ELR (cell line): ENCODE measurements around the gene PELI3.

Experiments used
- DNase-seq: peaks from one replicate; pipeline ENCODE4 v3.0.0-alpha.2; 2015; ENCODE audit warnings: low read depth

PELI3 gene

GRCh38 chr11:66475349-66476172 lies 8.9 kb downstream of the PELI3 start:
- DNase-seq, result no peak

GRCh38 chr11:66476173-66476840 lies 9.6 kb downstream of the PELI3 start:
- DNase-seq, result no peak

- DNase-seq, result no peak
Measured at GRCh38 chr11:66476841-66477251, 10.1 kb downstream of the PELI3 start.

DNA sequence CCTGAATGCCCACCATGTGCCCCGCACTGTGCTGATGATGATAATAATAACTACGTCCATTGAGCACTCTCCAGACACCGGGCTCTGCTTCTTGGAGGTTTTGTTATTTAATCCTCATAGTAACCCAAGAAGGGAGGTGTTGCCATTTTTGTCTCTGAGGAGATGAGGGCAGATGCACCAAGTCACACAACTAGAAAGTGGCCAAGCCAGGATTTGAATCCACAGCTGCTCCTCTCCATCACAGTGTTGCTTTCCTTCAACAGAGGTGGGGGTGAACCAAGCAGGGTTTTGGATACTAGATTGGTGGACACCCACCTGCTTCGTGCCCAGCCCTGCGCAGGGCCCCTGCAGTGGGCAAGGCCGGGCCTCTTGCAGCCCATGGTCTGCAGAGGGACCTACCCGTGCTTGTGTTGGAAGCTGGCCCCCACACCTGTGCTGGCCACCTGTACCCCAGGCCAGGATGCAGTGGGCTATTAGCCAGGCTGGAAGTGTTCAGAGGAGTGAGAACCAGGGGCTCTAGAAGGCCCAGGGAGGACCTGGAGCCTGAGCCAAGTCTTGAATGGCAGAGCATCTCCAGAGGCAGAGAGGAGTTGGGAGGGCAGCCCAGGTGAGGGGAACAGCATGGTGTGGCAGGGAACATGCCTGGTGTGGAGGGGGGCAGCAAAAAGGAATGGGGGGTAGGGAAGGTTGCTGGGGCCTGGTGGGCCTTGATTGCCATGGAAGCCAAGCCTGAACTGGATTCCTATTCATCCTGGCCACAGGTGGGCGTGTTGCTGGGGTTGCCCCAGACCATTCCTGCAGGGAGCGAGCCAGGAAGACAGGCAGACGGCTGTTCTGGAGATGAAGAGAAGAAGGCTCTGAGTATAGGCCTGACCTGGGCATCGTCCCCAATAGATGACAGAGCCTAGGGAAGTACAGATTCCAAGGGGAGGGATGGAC lies 10.8 kb downstream of the PELI3 start:
- no peak for DNase-seq

DNA sequence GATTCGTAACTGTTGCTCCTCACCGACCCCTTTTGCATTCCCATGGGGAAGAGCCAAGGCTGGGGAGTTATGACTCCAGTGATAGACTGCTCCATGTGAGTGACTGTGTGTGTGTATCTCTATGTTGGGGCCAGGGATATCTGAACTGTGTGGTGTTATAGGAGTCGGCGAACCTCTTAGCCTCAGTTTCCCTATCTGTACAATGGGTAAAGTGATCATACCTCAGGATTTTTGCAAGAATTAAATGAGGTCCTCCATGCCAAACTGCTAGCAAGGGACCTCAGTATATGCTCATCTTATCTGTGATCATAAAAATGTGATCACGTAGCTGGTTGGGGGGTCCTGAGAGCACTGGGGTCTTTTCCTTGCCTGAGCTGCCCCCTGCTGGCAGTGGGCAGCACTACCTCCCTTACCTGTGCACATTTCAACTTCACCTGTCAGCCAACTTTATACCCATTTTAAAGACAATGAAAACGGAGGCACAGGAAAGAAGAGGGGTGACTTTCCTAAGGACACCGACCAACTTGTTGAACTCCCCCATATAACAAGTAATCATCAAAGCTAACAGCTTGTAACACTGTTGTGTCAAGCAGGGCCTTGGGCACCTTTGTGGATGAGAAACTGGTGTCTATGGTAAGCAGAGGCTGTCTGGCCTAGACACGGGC lies 12.2 kb downstream of the PELI3 start:
- DNase-seq, result peak; percentile 30

DNA sequence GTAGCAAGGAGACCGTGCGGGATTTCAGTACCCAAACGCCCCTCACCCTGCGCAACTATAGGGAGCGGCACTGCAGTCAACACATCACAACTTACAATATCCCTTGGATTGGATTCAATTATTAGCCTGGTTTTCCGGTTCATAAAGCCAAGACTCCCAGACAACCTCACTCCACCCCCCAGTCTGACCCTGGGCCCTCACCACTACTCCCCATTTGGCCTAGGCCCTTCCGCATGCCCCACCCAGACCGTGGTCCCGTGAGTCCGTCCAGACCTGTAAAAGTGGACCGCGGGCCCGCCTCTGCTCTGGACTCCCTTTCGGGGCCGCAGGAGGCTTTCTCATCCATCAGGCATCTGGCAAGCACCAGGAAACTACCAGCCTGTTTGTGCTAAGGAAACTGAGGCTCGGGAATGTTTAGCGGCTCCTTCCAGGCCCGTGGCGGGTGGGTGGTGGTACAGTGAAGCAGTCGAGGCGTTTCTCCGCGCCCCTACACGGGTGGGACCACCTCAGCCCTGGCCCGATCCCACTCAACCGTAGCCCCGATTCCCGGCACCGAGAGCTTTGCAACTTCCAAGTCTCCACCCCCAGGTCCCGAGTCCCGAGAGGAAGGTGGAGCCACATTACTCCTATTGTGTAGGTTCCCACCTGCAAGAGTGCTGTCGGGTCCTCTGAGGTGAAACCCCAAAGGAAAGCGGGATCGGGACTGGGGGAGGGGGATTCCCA lies 12.8 kb downstream of the PELI3 start:
- DNase-seq, result peak; percentile 67

- DNase-seq, result peak; percentile 97
Measured at GRCh38 chr11:66480117-66480938, 13.6 kb downstream of the PELI3 start, which contains the start of gene DPP3. TSS of gene DPP3 (plus strand) at chr11:66480434. CDS start at chr11:66482201, 1,767 bp downstream.

- DNase-seq, result no peak
Measured at GRCh38 chr11:66484806-66485380, 18.2 kb downstream of the PELI3 start.

GRCh38 chr11:66488957-66489356 lies 22.3 kb downstream of the PELI3 start:
- DNase-seq, result no peak

DNA sequence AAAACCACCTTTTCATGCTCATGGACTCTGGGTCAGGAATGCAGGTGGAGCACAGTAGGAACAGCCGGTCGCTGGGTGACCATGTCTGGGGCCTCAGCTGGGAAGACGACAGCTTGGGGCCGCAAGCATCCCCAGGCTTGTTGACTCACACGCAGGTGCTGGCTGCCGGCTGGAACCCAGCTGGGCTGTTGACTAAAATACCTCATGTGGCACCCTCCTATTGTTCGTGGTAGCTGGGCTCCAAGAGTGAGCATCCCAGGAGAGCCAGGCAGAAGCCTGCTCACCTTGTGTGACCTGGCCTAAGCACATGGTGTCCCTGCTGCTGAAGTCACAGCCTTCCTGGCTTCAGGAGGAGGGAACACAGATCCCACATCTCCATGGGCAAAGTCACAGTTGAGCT lies 22.9 kb downstream of the PELI3 start:
- DNase-seq, result no peak

GRCh38 chr11:66491315-66491935 lies 24.7 kb downstream of the PELI3 start:
- peak; percentile 20 for DNase-seq

GRCh38 chr11:66492161-66492865 lies 25.6 kb downstream of the PELI3 start:
- DNase-seq, result no peak

GRCh38 chr11:66493130-66493529 lies 26.4 kb downstream of the PELI3 start:
- DNase-seq, result no peak

DNA sequence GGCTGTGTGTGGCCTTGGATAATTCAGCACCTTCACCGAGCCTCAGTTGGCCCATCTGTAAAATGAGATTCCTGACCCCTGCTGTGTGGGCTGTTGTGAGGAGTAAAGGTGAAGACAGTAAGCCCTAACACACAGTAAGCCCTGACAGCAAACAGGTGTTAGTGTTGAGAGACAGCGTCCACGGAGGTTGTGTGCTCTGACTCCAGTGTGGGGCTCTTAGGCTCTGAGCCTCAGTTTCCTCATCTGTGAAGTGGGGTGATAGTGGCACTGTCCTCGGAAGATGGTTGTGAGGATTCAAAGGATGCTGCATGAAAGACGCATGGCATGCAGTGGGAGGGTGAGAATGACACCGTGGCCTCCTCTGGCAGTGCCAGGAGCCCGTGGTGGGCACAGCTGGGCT lies 27.8 kb downstream of the PELI3 start:
- no peak for DNase-seq

- DNase-seq, result no peak
Measured at GRCh38 chr11:66494935-66495334, 28.2 kb downstream of the PELI3 start.

DNA sequence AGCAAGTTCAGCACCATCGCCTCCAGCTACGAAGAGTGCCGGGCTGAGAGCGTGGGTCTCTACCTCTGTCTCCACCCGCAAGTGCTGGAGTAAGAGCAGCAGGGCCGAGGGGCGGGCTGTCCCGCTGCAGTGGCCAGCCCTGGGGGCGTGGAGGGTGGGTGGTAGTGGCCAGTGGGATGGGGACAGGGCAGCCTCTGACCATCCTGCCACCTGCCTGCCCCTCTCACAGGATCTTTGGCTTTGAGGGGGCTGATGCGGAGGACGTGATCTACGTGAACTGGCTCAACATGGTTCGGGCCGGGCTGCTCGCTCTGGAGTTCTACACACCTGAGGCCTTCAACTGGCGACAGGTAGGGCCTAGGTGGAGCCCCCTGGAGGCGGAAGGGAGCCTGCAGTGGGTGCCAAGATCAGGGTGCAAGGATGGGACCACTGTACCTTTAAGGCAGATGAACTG lies 28.7 kb downstream of the PELI3 start:
- DNase-seq, result no peak

GRCh38 chr11:66497206-66497605 lies 30.5 kb downstream of the PELI3 start:
- DNase-seq, result no peak

DNA sequence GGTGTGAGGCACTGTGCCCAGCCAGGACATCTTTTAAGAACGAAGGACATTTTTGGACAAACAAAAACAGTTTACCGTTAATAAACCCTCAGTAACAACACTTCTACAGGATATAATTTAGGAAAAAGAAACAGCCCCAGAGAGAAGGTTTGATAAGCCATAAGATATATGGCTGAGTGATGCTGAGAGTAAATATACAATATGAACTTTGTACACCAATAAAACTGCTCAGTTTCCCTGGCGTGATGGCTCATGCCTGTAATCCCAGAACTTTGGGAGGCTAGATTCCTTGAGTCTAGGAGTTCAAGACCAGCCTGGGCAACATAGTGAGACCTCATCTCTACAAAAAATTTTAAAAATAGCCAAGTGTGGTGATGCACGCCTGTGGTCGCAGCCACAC lies 31.8 kb downstream of the PELI3 start:
- no peak for DNase-seq
